UCSD-AML1 (cell line): ENCODE measurements around the gene STK10.
"Not testable (repeated sequence)": the region's sequence is repeated elsewhere in the genome, so short reads cannot be mapped to it uniquely, and the experiment has no call there.

Experiments
- DNase-seq: peaks from one replicate; lab custom pipeline; 2025; ENCODE audit not compliant: unreplicated experiment; lab: John Stamatoyannopoulos, UW

STK10 gene

GRCh38 chr5:172188033-172188892 is at the start of gene STK10:
Gene STK10, minus strand, starts transcription at chr5:172188224. Its CDS starts 182 bp downstream, at chr5:172188042.
- peak; percentile 96 for DNase-seq

- no peak for DNase-seq
These were observed 48.1 kb upstream of the STK10 start for GRCh38 chr5:172235827-172236736.

- DNase-seq = no peak
These were observed 47.2 kb upstream of the STK10 start for GRCh38 chr5:172235132-172235780.

GRCh38 chr5:172234031-172234430 is 46.0 kb upstream of the STK10 start:
- no peak for DNase-seq

- no peak for DNase-seq
These were observed 41.9 kb upstream of the STK10 start for GRCh38 chr5:172229904-172230303.

GRCh38 chr5:172224996-172225395 is 37.0 kb upstream of the STK10 start:
- DNase-seq = no peak

- DNase-seq = no peak
These were observed 36.2 kb upstream of the STK10 start for GRCh38 chr5:172223901-172224873.

GRCh38 chr5:172219296-172219695 is 31.3 kb upstream of the STK10 start:
- no peak for DNase-seq

- no peak for DNase-seq
These were observed 28.3 kb upstream of the STK10 start for GRCh38 chr5:172216345-172216744.

GRCh38 chr5:172213126-172213525 is 25.1 kb upstream of the STK10 start:
- DNase-seq = no peak

GRCh38 chr5:172211676-172212075 is 23.7 kb upstream of the STK10 start:
- DNase-seq = no peak

GRCh38 chr5:172209714-172210113 is 21.7 kb upstream of the STK10 start:
- DNase-seq = no peak

- DNase-seq = no peak
These were observed 19.5 kb upstream of the STK10 start for GRCh38 chr5:172207511-172207910.

GRCh38 chr5:172205984-172206383 is 18.0 kb upstream of the STK10 start:
- not testable (repeated sequence) for DNase-seq

GRCh38 chr5:172200476-172200875 is 12.5 kb upstream of the STK10 start:
- no peak for DNase-seq

- DNase-seq = no peak
These were observed 11.4 kb upstream of the STK10 start for GRCh38 chr5:172199446-172199845.

- not testable (repeated sequence) for DNase-seq
These were observed 9.8 kb upstream of the STK10 start for GRCh38 chr5:172197775-172198174.

GRCh38 chr5:172194985-172195774 is 7.2 kb upstream of the STK10 start:
- DNase-seq = no peak

GRCh38 chr5:172193872-172194271 is 5.8 kb upstream of the STK10 start, which contains the start of gene EFCAB9:
Gene EFCAB9, plus strand, starts transcription at chr5:172194172. Its CDS starts 1 bp downstream, at chr5:172194173.
- no peak for DNase-seq
